ENCODE data around the gene LMTK3. TPM values are rescaled to one million over a fixed set of nuclear protein-coding genes. Genes with fewer than 3 reads are reported as not detected.
"Not testable (repeated sequence)": the region's sequence is repeated elsewhere in the genome, so short reads cannot be mapped to it uniquely, and the experiment has no call there.

LMTK3 gene
- total RNA-seq, 2 donors from 2014 or later: 4.2 to 9.6 TPM

DNA sequence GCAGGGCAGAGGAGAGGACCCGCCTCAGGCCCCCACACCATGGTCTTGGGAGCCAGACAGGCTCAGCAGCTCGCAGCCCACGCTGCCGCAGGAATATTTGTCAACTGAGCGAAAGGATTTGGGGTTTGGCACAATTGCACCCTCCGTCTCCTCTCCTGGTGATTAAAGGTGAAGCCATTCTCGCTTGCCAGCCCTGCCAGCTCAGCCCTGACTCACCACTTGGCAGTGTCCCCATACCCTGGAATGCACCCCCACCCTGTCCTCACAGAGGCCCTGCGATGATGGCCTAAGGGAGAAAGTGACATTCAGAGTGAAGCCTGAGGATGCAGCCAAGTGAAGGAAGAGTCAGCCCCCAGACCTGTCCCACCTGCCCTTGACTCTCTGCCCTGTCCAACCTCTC lies 23.7 kb downstream of the LMTK3 start:
- intact Hi-C loops (cut with DNase I): no loop called here
- ATAC-seq (peak; percentile 43), DNase-seq (peak; percentile 76 to 93 (median 80))
- Histone ChIP-seq H3K4me3 (no peak overlapping the region), H3K27me3 (no peaks in the 10 kb centered on the region), H3K36me3 (replicated peaks in 1 of 2; ENCODE audit: insufficient read depth in 1 of 2, low read depth in 2 of 2) (no peaks in the 10 kb centered on the region), H3K27ac (peak overlapping the region; percentile 54 to 78 (median 70)), H3K9me3 (no peaks in the 10 kb centered on the region), H3K4me1 (peaks cover 21% of the 10 kb centered on the region)
- TF ChIP-seq, protein P1, sequence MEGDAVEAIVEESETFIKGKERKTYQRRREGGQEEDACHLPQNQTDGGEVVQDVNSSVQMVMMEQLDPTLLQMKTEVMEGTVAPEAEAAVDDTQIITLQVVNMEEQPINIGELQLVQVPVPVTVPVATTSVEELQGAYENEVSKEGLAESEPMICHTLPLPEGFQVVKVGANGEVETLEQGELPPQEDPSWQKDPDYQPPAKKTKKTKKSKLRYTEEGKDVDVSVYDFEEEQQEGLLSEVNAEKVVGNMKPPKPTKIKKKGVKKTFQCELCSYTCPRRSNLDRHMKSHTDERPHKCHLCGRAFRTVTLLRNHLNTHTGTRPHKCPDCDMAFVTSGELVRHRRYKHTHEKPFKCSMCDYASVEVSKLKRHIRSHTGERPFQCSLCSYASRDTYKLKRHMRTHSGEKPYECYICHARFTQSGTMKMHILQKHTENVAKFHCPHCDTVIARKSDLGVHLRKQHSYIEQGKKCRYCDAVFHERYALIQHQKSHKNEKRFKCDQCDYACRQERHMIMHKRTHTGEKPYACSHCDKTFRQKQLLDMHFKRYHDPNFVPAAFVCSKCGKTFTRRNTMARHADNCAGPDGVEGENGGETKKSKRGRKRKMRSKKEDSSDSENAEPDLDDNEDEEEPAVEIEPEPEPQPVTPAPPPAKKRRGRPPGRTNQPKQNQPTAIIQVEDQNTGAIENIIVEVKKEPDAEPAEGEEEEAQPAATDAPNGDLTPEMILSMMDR (IDR thresholded peaks at IDR 0.05): no peak
- TF ChIP-seq POLR2A (IDR thresholded peaks at IDR 0.05): no peak
- WGBS, 2 donors: 66% methylated on average over 8 of the region's 8 CpGs; no CpG with 5 or more reads in 1 of the 2 donors

DNA sequence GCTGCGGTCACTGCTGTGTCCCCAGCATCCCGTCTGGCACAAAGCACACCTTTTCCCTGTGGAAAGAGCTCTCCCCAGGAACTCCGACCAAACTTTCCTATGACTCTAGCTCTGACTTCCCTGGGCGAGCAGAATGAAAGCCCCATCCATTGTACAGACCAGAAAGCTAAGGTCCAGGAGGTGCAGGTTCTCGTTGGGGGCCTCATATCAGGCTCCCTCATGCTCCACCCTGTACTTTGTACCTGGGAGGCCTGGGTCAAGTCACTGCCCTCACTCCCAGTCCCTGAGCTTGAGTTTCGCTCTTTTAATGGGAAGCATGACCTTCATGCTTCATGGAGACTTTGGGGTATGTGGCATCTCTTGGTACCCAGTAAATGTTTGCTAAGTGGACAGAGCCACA lies 24.1 kb downstream of the LMTK3 start:
- no peaks in the 10 kb centered on the region for H3K36me3 ChIP-seq (replicated peaks in 1 of 2; ENCODE audit: insufficient read depth in 1 of 2, low read depth in 2 of 2)
- H3K27ac ChIP-seq: peak overlapping the region in 3 of 4 donors; percentile 54 to 78 (median 75)
- TF ChIP-seq, protein P1 (IDR thresholded peaks at IDR 0.05): no peak
- TF ChIP-seq POLR2A (IDR thresholded peaks at IDR 0.05): no peak
- DNase-seq (no peak), ATAC-seq (no peak)
- 74 to 81% methylated on average over 6 of the region's 6 CpGs for WGBS, 2 donors
- no peaks in the 10 kb centered on the region for H3K9me3 ChIP-seq
- no peak overlapping the region for H3K4me3 ChIP-seq
- intact Hi-C loops (cut with DNase I): no loop called here
- H3K27me3 ChIP-seq: no peaks in the 10 kb centered on the region
- H3K4me1 ChIP-seq: peaks cover 21% of the 10 kb centered on the region

DNA sequence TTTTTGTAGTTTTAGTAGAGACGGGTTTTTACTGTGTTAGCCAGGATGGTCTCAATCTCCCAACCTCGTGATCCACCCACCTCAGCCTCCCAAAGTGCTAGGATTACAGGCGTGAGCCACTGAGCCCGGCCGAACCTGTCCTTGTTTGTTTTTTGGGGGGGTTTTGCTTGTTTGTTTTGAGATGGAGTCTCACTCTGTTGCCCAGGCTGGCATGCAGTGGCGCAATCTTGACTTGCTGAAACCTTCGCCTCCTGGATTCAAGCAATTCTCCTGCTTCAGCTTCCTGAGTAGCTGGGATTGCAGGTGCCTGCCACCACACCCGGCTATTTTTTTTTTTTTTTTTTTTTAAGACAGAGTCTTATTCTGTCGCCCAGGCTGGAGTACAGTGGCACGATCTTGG lies 24.9 kb downstream of the LMTK3 start:
- H3K4me3 ChIP-seq; H3K9me3 ChIP-seq; H3K36me3 ChIP-seq (replicated peaks in 1 of 2; ENCODE audit: insufficient read depth in 1 of 2, low read depth in 2 of 2); DNase-seq; intact Hi-C loops (cut with DNase I); H3K27me3 ChIP-seq; ATAC-seq; H3K27ac ChIP-seq: not testable (repeated sequence)
- H3K4me1 ChIP-seq: peaks cover 29% of the 10 kb centered on the region
- 66 to 83% methylated on average over 9 to 10 of the region's 10 CpGs for WGBS, 2 donors

DNA sequence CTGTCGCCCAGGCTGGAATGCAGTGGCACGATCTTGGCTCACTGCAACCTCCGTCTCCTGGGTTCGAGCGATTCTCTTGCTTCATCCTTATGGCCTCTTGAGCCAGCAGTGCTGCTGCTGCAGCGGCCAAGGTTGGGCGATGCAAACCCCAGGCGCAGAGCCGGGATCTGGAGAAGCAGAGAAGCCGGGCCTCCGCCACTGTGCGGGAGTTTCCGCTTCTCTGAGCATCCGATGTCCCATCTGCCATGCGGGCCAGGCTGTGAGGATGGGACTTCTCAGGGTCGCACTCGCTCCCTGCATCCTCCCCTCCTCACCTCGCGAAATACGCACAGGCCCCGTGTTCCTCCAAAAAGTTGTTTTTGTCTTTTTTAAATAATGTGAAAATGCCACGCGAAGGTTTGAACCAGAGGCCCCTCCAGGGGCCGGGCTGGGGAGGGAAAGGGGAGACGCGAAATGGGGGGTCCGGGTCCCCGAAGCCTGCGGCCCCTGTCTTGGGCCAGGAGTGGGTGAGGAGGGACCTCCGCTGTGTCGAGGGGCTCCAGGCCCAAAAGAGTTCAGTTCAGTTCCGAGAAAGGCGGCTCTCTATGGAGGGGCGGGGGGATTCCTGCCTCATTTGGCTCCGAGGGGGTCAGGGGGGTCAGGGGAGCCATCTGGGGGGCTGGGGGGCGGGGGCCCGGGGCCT lies 26.6 kb downstream of the LMTK3 start:
- H3K27ac ChIP-seq: no peak overlapping the region
- ATAC-seq (no peak), DNase-seq (no peak)
- WGBS, 2 donors: 84 to 90% methylated on average over 31 to 33 of the region's 37 CpGs
- H3K4me3 ChIP-seq: no peak overlapping the region
- peaks cover 35% of the 10 kb centered on the region for H3K4me1 ChIP-seq
- intact Hi-C loops (cut with DNase I): no loop called here
- TF ChIP-seq, protein P1 (IDR thresholded peaks at IDR 0.05): no peak
- no peak for TF ChIP-seq POLR2A (IDR thresholded peaks at IDR 0.05)
- H3K9me3 ChIP-seq: no peaks in the 10 kb centered on the region
- no peaks in the 10 kb centered on the region for H3K36me3 ChIP-seq (replicated peaks in 1 of 2; ENCODE audit: insufficient read depth in 1 of 2, low read depth in 2 of 2)
- H3K27me3 ChIP-seq: no peaks in the 10 kb centered on the region

DNA sequence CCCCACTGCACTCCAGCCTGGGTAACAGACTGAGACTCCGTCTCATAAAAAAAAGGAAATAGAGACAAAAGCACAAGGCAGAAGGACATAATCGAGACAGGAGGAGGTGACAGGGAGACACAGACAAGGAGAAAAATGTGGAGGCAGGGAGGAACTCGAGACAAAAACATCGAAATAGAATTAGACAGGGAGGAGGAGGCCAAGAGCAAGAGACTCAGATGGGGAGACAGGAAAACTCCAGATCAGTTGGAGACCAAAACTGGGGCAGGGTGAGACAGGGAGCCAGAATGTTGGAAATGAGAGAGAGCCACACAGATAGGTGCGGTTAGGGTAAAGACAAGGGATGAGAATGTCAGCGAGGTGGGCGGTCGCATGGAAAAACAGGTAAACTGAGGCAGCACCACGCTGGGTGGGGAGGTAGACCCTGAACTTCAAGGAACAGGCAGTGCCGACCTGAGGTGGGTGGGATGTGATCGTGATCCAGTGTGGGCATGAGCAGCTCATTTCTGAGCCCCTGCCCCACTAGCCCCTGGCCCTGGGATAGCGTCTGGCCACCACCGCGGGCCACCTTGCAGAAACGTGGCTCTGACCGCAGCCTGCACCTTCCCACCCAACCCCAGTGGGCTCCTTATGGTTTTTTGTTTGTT lies 27.3 kb downstream of the LMTK3 start:
- H3K36me3 ChIP-seq (replicated peaks in 1 of 2; ENCODE audit: insufficient read depth in 1 of 2, low read depth in 2 of 2): no peaks in the 10 kb centered on the region
- WGBS, 2 donors: 74 to 79% methylated on average over 12 to 16 of the region's 16 CpGs
- intact Hi-C loops (cut with DNase I): no loop called here
- no peak for ATAC-seq
- H3K27me3 ChIP-seq: no peaks in the 10 kb centered on the region
- no peak for DNase-seq
- TF ChIP-seq, protein P1 (IDR thresholded peaks at IDR 0.05): no peak
- no peak for TF ChIP-seq POLR2A (IDR thresholded peaks at IDR 0.05)
- no peak overlapping the region for H3K27ac ChIP-seq
- H3K9me3 ChIP-seq: no peaks in the 10 kb centered on the region
- H3K4me1 ChIP-seq: peaks cover 33% of the 10 kb centered on the region
- H3K4me3 ChIP-seq: no peak overlapping the region

Measured in body of pancreas (tissue), 4 donors.